DND-41 (cell line): ENCODE measurements around the gene ANKRD53.

Experiments used
- ATAC-seq: fragments of 200-7000 bp; cut with Tn5 transposase; 3 replicates; pipeline ENCODE4 v1.9.1; 2021; ENCODE audit warnings: low read depth; ENCODE audit not compliant: insufficient read depth
- DNase-seq: peaks from one replicate; pipeline ENCODE4 v3.0.0-alpha.2; 2020
- H2AFZ ChIP-seq: 2 replicates; pipeline ENCODE4 v1.6.0; 2012; ENCODE audit warnings: low read depth, low read length
- H3K27ac ChIP-seq: 2 replicates; pipeline ENCODE4 v1.5.1; 2012; ENCODE audit warnings: low read length, inconsistent platforms
- H3K27me3 ChIP-seq: fragments of 200-600 bp; sonication (generic); 2 replicates; pipeline ENCODE4 v1.6.0; 2012; ENCODE audit warnings: low read length, mild to moderate bottlenecking, inconsistent platforms; ENCODE audit not compliant: insufficient read depth, poor library complexity
- H3K36me3 ChIP-seq: 2 replicates; pipeline ENCODE4 v1.5.1; 2012; ENCODE audit warnings: low read length, inconsistent platforms; ENCODE audit not compliant: insufficient read depth
- H3K4me1 ChIP-seq: 2 replicates; pipeline ENCODE4 v1.5.1; 2012; ENCODE audit warnings: mild to moderate bottlenecking, low read length; ENCODE audit not compliant: insufficient read depth
- H3K4me2 ChIP-seq: 2 replicates; pipeline ENCODE4 v1.6.0; 2012; ENCODE audit warnings: mild to moderate bottlenecking, moderate library complexity, low read length, inconsistent platforms; ENCODE audit not compliant: insufficient read depth
- H3K4me3 ChIP-seq, 2 experiments: fragments of 200-600 bp in 1 of 2; shearing (Covaris generic) in 1 of 2; 2 replicates each; pipeline ENCODE4 v1.5.1; 2012 to 2016; ENCODE audit warnings: inconsistent platforms in 2 of 2, low read length in 2 of 2, mild to moderate bottlenecking in 2 of 2, low read depth in 1 of 2, moderate library complexity in 1 of 2
- H3K79me2 ChIP-seq: 2 replicates; pipeline ENCODE4 v1.6.0; 2012; ENCODE audit warnings: low read length, inconsistent platforms; ENCODE audit not compliant: insufficient read depth
- H3K9ac ChIP-seq: 2 replicates; pipeline ENCODE4 v1.6.0; 2012; ENCODE audit warnings: low read depth, mild to moderate bottlenecking, inconsistent platforms, low read length, moderate library complexity
- H3K9me3 ChIP-seq: 2 replicates; pipeline ENCODE4 v1.5.1; 2012; ENCODE audit warnings: low read length, moderate library complexity, mild to moderate bottlenecking, inconsistent platforms; ENCODE audit not compliant: insufficient read depth, severe bottlenecking
- H4K20me1 ChIP-seq: 2 replicates; pipeline ENCODE4 v1.6.0; 2012; ENCODE audit warnings: low read length; ENCODE audit not compliant: insufficient read depth
- EZH2 ChIP-seq: IDR thresholded peaks from 3 replicates; pipeline ENCODE4 v1.6.1; 2012; ENCODE audit warnings: borderline replicate concordance, low read depth, mild to moderate bottlenecking, moderate library complexity, low read length, inconsistent platforms; ENCODE audit not compliant: severe bottlenecking
- TF ChIP-seq, protein P1 (sequence below): IDR thresholded peaks from 2 replicates; pipeline ENCODE4 v1.5.1; 2012; ENCODE audit warnings: borderline replicate concordance, low read length, moderate library complexity, mild to moderate bottlenecking; ENCODE audit not compliant: poor library complexity, severe bottlenecking; ENCODE audit errors: extremely low read depth

The ANKRD53 gene

DNA sequence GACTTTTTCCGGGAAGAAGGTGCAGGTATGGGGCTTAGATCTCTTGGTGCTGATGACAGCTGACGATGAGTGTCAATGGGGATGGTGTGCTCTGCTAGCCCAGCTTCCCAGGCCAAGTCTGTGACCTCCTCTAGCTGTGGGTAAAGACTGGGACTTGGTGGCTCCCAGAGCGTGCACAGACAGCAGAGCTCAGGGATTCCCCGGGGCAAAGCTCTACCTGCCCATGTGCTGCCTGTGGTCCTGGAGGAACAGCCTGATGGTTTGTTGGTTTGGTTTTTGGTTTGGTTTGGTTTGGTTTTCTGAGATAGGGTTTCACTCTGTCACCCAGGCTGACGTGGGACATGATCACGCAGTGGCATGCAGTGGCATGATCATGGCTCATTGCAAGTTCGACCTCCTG lies 23.5 kb upstream of the ANKRD53 start:
- Histone ChIP-seq H3K4me2 (no peak overlapping the region), H3K36me3 (no peaks in the 10 kb centered on the region), H3K27ac (no peak overlapping the region), H4K20me1 (no peaks in the 10 kb centered on the region), H3K27me3 (peaks cover 10% of the 10 kb centered on the region), H3K9ac (no peak overlapping the region), H3K9me3 (no peaks in the 10 kb centered on the region), H3K79me2 (no peaks in the 10 kb centered on the region), H2AFZ (no peak overlapping the region), H3K4me1 (peaks cover 5% of the 10 kb centered on the region), H3K4me3 (no peak overlapping the region)
- no peak for TF ChIP-seq EZH2
- TF ChIP-seq, protein P1, sequence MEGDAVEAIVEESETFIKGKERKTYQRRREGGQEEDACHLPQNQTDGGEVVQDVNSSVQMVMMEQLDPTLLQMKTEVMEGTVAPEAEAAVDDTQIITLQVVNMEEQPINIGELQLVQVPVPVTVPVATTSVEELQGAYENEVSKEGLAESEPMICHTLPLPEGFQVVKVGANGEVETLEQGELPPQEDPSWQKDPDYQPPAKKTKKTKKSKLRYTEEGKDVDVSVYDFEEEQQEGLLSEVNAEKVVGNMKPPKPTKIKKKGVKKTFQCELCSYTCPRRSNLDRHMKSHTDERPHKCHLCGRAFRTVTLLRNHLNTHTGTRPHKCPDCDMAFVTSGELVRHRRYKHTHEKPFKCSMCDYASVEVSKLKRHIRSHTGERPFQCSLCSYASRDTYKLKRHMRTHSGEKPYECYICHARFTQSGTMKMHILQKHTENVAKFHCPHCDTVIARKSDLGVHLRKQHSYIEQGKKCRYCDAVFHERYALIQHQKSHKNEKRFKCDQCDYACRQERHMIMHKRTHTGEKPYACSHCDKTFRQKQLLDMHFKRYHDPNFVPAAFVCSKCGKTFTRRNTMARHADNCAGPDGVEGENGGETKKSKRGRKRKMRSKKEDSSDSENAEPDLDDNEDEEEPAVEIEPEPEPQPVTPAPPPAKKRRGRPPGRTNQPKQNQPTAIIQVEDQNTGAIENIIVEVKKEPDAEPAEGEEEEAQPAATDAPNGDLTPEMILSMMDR: no peak
- no peak for ATAC-seq
- no peak for DNase-seq

DNA sequence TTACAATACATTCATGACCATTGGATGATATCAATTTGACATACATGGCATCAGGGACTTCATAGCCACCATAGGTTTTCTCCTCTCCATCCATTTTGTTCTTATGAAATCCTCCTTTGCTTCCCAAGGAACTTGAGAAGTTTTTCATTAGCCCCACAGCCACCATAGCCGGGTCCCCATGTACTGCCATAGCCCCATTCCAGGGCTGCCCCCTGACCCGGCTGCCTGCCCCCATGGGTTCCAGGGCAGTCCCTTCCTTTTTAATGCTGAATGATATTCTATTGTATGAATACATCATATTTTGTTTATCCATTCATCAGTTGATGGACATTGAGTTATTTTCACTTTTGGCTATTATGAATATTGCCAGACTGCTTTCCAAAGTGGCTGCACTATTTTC lies 22.3 kb upstream of the ANKRD53 start:
- Histone ChIP-seq H3K9ac (no peak overlapping the region), H3K79me2 (no peaks in the 10 kb centered on the region), H3K27me3 (peaks cover 10% of the 10 kb centered on the region), H2AFZ (no peak overlapping the region), H3K4me1 (peaks cover 5% of the 10 kb centered on the region), H3K36me3 (no peaks in the 10 kb centered on the region), H3K9me3 (no peaks in the 10 kb centered on the region), H3K4me3 (no peak overlapping the region), H4K20me1 (no peaks in the 10 kb centered on the region; the same call in 1 of the 2 replicates), H3K27ac (no peak overlapping the region), H3K4me2 (no peak overlapping the region)
- TF ChIP-seq, protein P1: no peak
- no peak for TF ChIP-seq EZH2
- DNase-seq: no peak
- no peak for ATAC-seq

DNA sequence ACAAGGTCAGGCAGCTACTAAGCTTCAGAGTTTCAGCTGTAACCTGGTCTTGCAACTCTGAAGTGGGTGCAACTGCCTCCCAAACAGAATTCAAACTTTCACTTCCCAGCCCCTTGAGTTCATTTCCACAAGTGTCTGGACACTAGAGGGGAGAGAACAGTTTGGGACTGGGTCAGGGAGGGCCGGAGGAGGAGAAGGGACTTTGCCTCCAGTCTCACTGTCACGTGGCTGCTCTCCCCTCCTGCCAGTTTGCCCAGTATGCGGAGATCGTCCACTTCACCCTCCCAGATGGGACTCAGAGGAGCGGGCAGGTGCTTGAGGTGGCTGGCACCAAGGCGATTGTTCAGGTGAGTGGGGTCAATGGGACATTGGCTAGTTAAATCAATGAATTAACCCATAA lies 20.6 kb upstream of the ANKRD53 start:
- H3K27ac ChIP-seq: no peak overlapping the region
- H3K4me1 ChIP-seq: peaks cover 5% of the 10 kb centered on the region
- no peak for TF ChIP-seq EZH2
- TF ChIP-seq, protein P1: no peak
- no peak overlapping the region for H3K4me3 ChIP-seq
- DNase-seq: no peak
- H3K36me3 ChIP-seq: no peaks in the 10 kb centered on the region
- no peak for ATAC-seq
- no peaks in the 10 kb centered on the region for H3K9me3 ChIP-seq
- no peak overlapping the region for H3K4me2 ChIP-seq
- no peak overlapping the region for H2AFZ ChIP-seq
- H3K9ac ChIP-seq: no peak overlapping the region
- no peaks in the 10 kb centered on the region; the same call in 1 of the 2 replicates for H4K20me1 ChIP-seq
- no peaks in the 10 kb centered on the region for H3K79me2 ChIP-seq
- H3K27me3 ChIP-seq: peaks cover 10% of the 10 kb centered on the region

DNA sequence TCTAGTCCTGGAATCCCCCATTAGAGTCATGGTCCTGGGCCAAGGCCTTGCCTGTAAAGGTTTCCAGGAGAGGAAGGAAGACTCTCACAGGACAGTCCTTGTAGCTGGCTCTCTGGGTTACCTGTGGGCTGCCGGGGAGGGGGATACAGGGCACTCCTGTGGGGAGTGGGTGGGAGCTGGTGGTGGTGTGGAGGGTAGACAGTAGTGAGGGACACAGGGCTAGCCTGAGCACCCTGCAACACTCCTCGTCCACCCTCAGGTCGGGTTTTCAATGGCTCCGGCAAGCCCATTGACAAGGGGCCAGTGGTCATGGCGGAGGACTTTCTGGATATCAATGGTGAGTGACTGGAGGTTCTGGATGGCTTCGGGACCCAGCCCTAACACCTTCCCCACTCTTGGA lies 19.7 kb upstream of the ANKRD53 start:
- H3K27me3 ChIP-seq: peaks cover 10% of the 10 kb centered on the region
- H3K9me3 ChIP-seq: no peaks in the 10 kb centered on the region
- no peak overlapping the region for H3K4me3 ChIP-seq
- H3K79me2 ChIP-seq: no peaks in the 10 kb centered on the region
- H2AFZ ChIP-seq: no peak overlapping the region
- H3K4me2 ChIP-seq: no peak overlapping the region
- no peaks in the 10 kb centered on the region; the same call in 1 of the 2 replicates for H4K20me1 ChIP-seq
- DNase-seq: no peak
- ATAC-seq: no peak
- H3K27ac ChIP-seq: no peak overlapping the region
- H3K4me1 ChIP-seq: peaks cover 5% of the 10 kb centered on the region
- TF ChIP-seq, protein P1: no peak
- TF ChIP-seq EZH2: no peak
- H3K9ac ChIP-seq: no peak overlapping the region
- H3K36me3 ChIP-seq: no peaks in the 10 kb centered on the region
